Measurements from ENCODE around the gene UMAD1. TPM values are rescaled to one million over a fixed set of nuclear protein-coding genes. Genes with fewer than 3 reads are reported as not detected.

UMAD1 gene
- total and polyA plus RNA-seq, 2 experiments from 2014 or later: 8.4 to 12.4 TPM

- no peak for TF ChIP-seq CTCF (conservative IDR thresholded peaks at IDR 0.05; ENCODE audit: low read depth in 2 of 2)
- TF ChIP-seq ZNF462 (CRISPR knock-in tag; IDR thresholded peaks at IDR 0.05): no peak
- no peak for TF ChIP-seq ZNF114 (CRISPR knock-in tag; IDR thresholded peaks at IDR 0.05)
- no peak for TF ChIP-seq STAT1 (IDR thresholded peaks at IDR 0.05; ENCODE audit: unreplicated experiment)
- no peak for TF ChIP-seq ETS1 (IDR thresholded peaks at IDR 0.05)
Observed at GRCh38 chr7:7851381-7851780, 210.8 kb downstream of the UMAD1 start (continued).

GRCh38 chr7:7851991-7852390 lies 211.4 kb downstream of the UMAD1 start:
- Histone ChIP-seq H3K4me1 (ENCODE audit: insufficient read depth) (no peaks in the 10 kb centered on the region), H3K36me3 (ENCODE audit: insufficient read depth) (peaks cover 8% of the 10 kb centered on the region; the same call in 1 of the 2 replicates), H4K20me1 (replicated peaks; ENCODE audit: insufficient read depth) (no peaks in the 10 kb centered on the region), H3F3A (replicated peaks; ENCODE audit: low read depth) (no peaks in the 10 kb centered on the region), H3K79me2 (replicated peaks; ENCODE audit: insufficient read depth) (no peaks in the 10 kb centered on the region), H3K27ac (ENCODE audit: low read depth) (no peak overlapping the region), H3K27me3 (ENCODE audit: insufficient read depth) (no peaks in the 10 kb centered on the region), H3K4me3 (no peak overlapping the region), H3K4me2 (no peak overlapping the region), H3K9me2 (ENCODE audit: insufficient read depth) (no peaks in the 10 kb centered on the region), H2AFZ (no peak overlapping the region)
- no peak for ATAC-seq
- Mint-ChIP-seq H3K27ac (no peak overlapping the region), H3K4me1 (no peaks in the 10 kb centered on the region), H3K27me3 (ENCODE audit: insufficient read depth, low read depth, poor library complexity) (peaks cover 3% of the 10 kb centered on the region), H3K4me3 (no peak overlapping the region), H3K9me3 (peaks cover 28% of the 10 kb centered on the region), H3K36me3 (ENCODE audit: low read depth) (peaks cover 30% of the 10 kb centered on the region)
- TF ChIP-seq EZH2 (IDR thresholded peaks at IDR 0.05; ENCODE audit: low read depth, unreplicated experiment) (no peak), ZNF331 (CRISPR knock-in tag; IDR thresholded peaks at IDR 0.05; ENCODE audit: low read depth) (no peak)
- DNase-seq (ENCODE audit: low spot score): no peak
